Measurements from ENCODE around the gene PCDH10. TPM values are rescaled to one million over a fixed set of nuclear protein-coding genes. Genes with fewer than 3 reads are reported as not detected.

Gene PCDH10
- total RNA-seq, 1 donor from 2014 or later = 0.15 TPM

- no peaks in the 10 kb centered on the region for H3K9me3 Mint-ChIP-seq
- H3K36me3 ChIP-seq = no peaks in the 10 kb centered on the region
- peaks cover 7% of the 10 kb centered on the region for H4K20me1 ChIP-seq (ENCODE audit: low read depth)
- no peak overlapping the region for H3K27ac ChIP-seq
- peaks cover 24% of the 10 kb centered on the region for H3F3A ChIP-seq (ENCODE audit: low read depth)
- no peaks in the 10 kb centered on the region for H3K36me3 Mint-ChIP-seq
- H3K9ac ChIP-seq = no peak overlapping the region
- peaks cover 39% of the 10 kb centered on the region for H3K27me3 Mint-ChIP-seq (ENCODE audit: insufficient read depth, low read depth)
- peaks cover 77% of the 10 kb centered on the region for H3K27me3 ChIP-seq
- no peak overlapping the region for H3K27ac Mint-ChIP-seq
- TF ChIP-seq EZH2 (IDR thresholded peaks at IDR 0.05) (peak; percentile 40), EZH2phosphoT487 (IDR thresholded peaks at IDR 0.05) (peak; percentile 18)
- TF ChIP-seq, protein P1, sequence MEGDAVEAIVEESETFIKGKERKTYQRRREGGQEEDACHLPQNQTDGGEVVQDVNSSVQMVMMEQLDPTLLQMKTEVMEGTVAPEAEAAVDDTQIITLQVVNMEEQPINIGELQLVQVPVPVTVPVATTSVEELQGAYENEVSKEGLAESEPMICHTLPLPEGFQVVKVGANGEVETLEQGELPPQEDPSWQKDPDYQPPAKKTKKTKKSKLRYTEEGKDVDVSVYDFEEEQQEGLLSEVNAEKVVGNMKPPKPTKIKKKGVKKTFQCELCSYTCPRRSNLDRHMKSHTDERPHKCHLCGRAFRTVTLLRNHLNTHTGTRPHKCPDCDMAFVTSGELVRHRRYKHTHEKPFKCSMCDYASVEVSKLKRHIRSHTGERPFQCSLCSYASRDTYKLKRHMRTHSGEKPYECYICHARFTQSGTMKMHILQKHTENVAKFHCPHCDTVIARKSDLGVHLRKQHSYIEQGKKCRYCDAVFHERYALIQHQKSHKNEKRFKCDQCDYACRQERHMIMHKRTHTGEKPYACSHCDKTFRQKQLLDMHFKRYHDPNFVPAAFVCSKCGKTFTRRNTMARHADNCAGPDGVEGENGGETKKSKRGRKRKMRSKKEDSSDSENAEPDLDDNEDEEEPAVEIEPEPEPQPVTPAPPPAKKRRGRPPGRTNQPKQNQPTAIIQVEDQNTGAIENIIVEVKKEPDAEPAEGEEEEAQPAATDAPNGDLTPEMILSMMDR (IDR thresholded peaks at IDR 0.05) = peak; percentile 57
- H3K79me2 ChIP-seq (ENCODE audit: low read depth) = no peaks in the 10 kb centered on the region
- peak overlapping the region; percentile 84 for H2AFZ ChIP-seq (replicated peaks)
- H3K4me1 Mint-ChIP-seq = peaks cover 42% of the 10 kb centered on the region
- peak; percentile 74 for DNase-seq (ENCODE audit: low spot score)
- H3K4me3 Mint-ChIP-seq = peak overlapping the region; percentile 93
- no peaks in the 10 kb centered on the region for H3K9me3 ChIP-seq (ENCODE audit: low read depth)
- H3K4me2 ChIP-seq = peak overlapping the region; percentile 83
- peaks cover 21% of the 10 kb centered on the region for H3K4me1 ChIP-seq
- peak overlapping the region; percentile 57 for H3K4me3 ChIP-seq
Measured at GRCh38 chr4:133151691-133152329, 2.7 kb downstream of the PCDH10 start.

DNA sequence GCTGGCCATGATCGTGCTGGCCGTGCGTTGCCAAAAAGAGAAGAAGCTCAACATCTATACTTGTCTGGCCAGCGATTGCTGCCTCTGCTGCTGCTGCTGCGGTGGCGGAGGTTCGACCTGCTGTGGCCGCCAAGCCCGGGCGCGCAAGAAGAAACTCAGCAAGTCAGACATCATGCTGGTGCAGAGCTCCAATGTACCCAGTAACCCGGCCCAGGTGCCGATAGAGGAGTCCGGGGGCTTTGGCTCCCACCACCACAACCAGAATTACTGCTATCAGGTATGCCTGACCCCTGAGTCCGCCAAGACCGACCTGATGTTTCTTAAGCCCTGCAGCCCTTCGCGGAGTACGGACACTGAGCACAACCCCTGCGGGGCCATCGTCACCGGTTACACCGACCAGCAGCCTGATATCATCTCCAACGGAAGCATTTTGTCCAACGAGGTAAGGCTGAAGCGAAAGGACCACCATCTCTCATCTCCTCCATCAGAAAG lies 3.3 kb downstream of the PCDH10 start:
- Mint-ChIP-seq H3K9me3 (no peaks in the 10 kb centered on the region), H3K4me3 (peak overlapping the region; percentile 93), H3K4me1 (peaks cover 41% of the 10 kb centered on the region), H3K27ac (no peak overlapping the region), H3K36me3 (no peaks in the 10 kb centered on the region), H3K27me3 (ENCODE audit: insufficient read depth, low read depth) (peaks cover 39% of the 10 kb centered on the region)
- Histone ChIP-seq H3K79me2 (ENCODE audit: low read depth) (no peaks in the 10 kb centered on the region), H3K4me3 (peak overlapping the region; percentile 57), H3K27me3 (peaks cover 72% of the 10 kb centered on the region), H3K9ac (no peak overlapping the region), H3F3A (ENCODE audit: low read depth) (peaks cover 23% of the 10 kb centered on the region), H3K4me2 (peak overlapping the region; percentile 83), H4K20me1 (ENCODE audit: low read depth) (peaks cover 7% of the 10 kb centered on the region), H3K27ac (no peak overlapping the region), H3K36me3 (no peaks in the 10 kb centered on the region), H2AFZ (replicated peaks) (peak overlapping the region; percentile 84), H3K9me3 (ENCODE audit: low read depth) (no peaks in the 10 kb centered on the region), H3K4me1 (peaks cover 17% of the 10 kb centered on the region)
- TF ChIP-seq EZH2phosphoT487 (IDR thresholded peaks at IDR 0.05) = no peak
- peak; percentile 20 for TF ChIP-seq EZH2 (IDR thresholded peaks at IDR 0.05)
- DNase-seq (ENCODE audit: low spot score) = peak; percentile 46

GRCh38 chr4:133152831-133153481 lies 3.9 kb downstream of the PCDH10 start:
- peak; percentile 43 for DNase-seq (ENCODE audit: low spot score)
- H3K27me3 ChIP-seq = peaks cover 66% of the 10 kb centered on the region
- Mint-ChIP-seq H3K4me1 (peaks cover 45% of the 10 kb centered on the region), H3K4me3 (peak overlapping the region; percentile 93), H3K27me3 (ENCODE audit: insufficient read depth, low read depth) (peaks cover 37% of the 10 kb centered on the region), H3K36me3 (no peaks in the 10 kb centered on the region), H3K27ac (no peak overlapping the region), H3K9me3 (no peaks in the 10 kb centered on the region)
- no peak overlapping the region for H3K9ac ChIP-seq
- H3K4me1 ChIP-seq = peaks cover 14% of the 10 kb centered on the region
- H3K36me3 ChIP-seq = no peaks in the 10 kb centered on the region
- TF ChIP-seq EZH2phosphoT487 (IDR thresholded peaks at IDR 0.05) (no peak), EZH2 (IDR thresholded peaks at IDR 0.05) (no peak)
- TF ChIP-seq, protein P1 (IDR thresholded peaks at IDR 0.05) = no peak
- H3K79me2 ChIP-seq (ENCODE audit: low read depth) = no peaks in the 10 kb centered on the region
- peaks cover 20% of the 10 kb centered on the region for H3F3A ChIP-seq (ENCODE audit: low read depth)
- H3K9me3 ChIP-seq (ENCODE audit: low read depth) = no peaks in the 10 kb centered on the region
- peak overlapping the region; percentile 57 for H3K4me3 ChIP-seq
- peak overlapping the region; percentile 83 for H3K4me2 ChIP-seq
- peak overlapping the region; percentile 84 for H2AFZ ChIP-seq (replicated peaks)
- H4K20me1 ChIP-seq (ENCODE audit: low read depth) = peaks cover 7% of the 10 kb centered on the region
- no peak overlapping the region for H3K27ac ChIP-seq

Measured in neural progenitor cell (in vitro differentiated cells).